ENCODE results near the gene NELL2.
A peak's percentile ranks its signal among the peaks of the same experiment; 100 is the strongest.
"Not testable (repeated sequence)": the region's sequence is repeated elsewhere in the genome, so short reads cannot be mapped to it uniquely, and the experiment has no call there.

The NELL2 gene

GRCh38 chr12:44875954-44876543, at the start of gene NELL2:
Gene NELL2, minus strand, starts transcription at chr12:44876315. Its CDS starts 446 bp downstream, at chr12:44875869.
- DNase-seq = peak; percentile 96

- no peak for DNase-seq
These were observed 45.6 kb upstream of the NELL2 start for GRCh38 chr12:44921736-44922135.

- no peak for DNase-seq
These were observed 41.0 kb upstream of the NELL2 start for GRCh38 chr12:44917141-44917540.

- DNase-seq = no peak
These were observed 39.8 kb upstream of the NELL2 start for GRCh38 chr12:44915958-44916357.

GRCh38 chr12:44904321-44904720, 28.2 kb upstream of the NELL2 start:
- no peak for DNase-seq

- not testable (repeated sequence) for DNase-seq
These were observed 22.0 kb upstream of the NELL2 start for GRCh38 chr12:44898108-44898507.

- DNase-seq = peak; percentile 63
These were observed 13.8 kb upstream of the NELL2 start for GRCh38 chr12:44889926-44890325.

GRCh38 chr12:44889162-44889561, 13.0 kb upstream of the NELL2 start:
- DNase-seq = peak; percentile 24

GRCh38 chr12:44885902-44886301, 9.8 kb upstream of the NELL2 start:
- no peak for DNase-seq

- no peak for DNase-seq
These were observed 5.1 kb upstream of the NELL2 start for GRCh38 chr12:44881197-44881596.

GRCh38 chr12:44876544-44877410, 662 bp upstream of the NELL2 start:
- DNase-seq = peak; percentile 96

GRCh38 chr12:44875417-44875953, 630 bp downstream of the NELL2 start:
- DNase-seq = peak; percentile 84

GRCh38 chr12:44874981-44875416, 1.1 kb downstream of the NELL2 start:
- peak; percentile 64 for DNase-seq

GRCh38 chr12:44873898-44874297, 2.2 kb downstream of the NELL2 start:
- DNase-seq = peak; percentile 50

GRCh38 chr12:44869503-44869902, 6.6 kb downstream of the NELL2 start:
- DNase-seq = no peak

- DNase-seq = no peak
These were observed 12.2 kb downstream of the NELL2 start for GRCh38 chr12:44863867-44864266.

- no peak for DNase-seq
These were observed 16.0 kb downstream of the NELL2 start for GRCh38 chr12:44859998-44860689.

GRCh38 chr12:44858226-44858855, 17.8 kb downstream of the NELL2 start:
- no peak for DNase-seq

- DNase-seq = no peak
These were observed 23.6 kb downstream of the NELL2 start for GRCh38 chr12:44852483-44852882.

- DNase-seq = no peak
These were observed 24.5 kb downstream of the NELL2 start for GRCh38 chr12:44851586-44851985.

GRCh38 chr12:44848703-44849085, 27.4 kb downstream of the NELL2 start:
- DNase-seq = no peak

- DNase-seq = peak; percentile 8
These were observed 28.0 kb downstream of the NELL2 start for GRCh38 chr12:44847888-44848702.
